Daoy (cell line): ENCODE data around the gene SMLR1. TPM values are rescaled to one million over a fixed set of nuclear protein-coding genes. Genes with fewer than 3 reads are reported as not detected.
A peak's percentile ranks its signal among the peaks of the same experiment; 100 is the strongest.
"Not testable (repeated sequence)": the region's sequence is repeated elsewhere in the genome, so short reads cannot be mapped to it uniquely, and the experiment has no call there.

ENCODE experiments used
- DNase-seq: peaks from one replicate; pipeline ENCODE4 v3.0.0-alpha.2; 2015; ENCODE audit warnings: low read depth
- total RNA-seq: library from RNA; depleted of rRNA; stranded (reverse); fragments of >200 nt; shearing (Covaris generic); gene quantifications from 2 replicates; pipeline ENCODE4 v1.2.3, GENCODE V29; 2014; rRNA removed

Gene SMLR1
- not detected in 2 replicates for total RNA-seq

DNA sequence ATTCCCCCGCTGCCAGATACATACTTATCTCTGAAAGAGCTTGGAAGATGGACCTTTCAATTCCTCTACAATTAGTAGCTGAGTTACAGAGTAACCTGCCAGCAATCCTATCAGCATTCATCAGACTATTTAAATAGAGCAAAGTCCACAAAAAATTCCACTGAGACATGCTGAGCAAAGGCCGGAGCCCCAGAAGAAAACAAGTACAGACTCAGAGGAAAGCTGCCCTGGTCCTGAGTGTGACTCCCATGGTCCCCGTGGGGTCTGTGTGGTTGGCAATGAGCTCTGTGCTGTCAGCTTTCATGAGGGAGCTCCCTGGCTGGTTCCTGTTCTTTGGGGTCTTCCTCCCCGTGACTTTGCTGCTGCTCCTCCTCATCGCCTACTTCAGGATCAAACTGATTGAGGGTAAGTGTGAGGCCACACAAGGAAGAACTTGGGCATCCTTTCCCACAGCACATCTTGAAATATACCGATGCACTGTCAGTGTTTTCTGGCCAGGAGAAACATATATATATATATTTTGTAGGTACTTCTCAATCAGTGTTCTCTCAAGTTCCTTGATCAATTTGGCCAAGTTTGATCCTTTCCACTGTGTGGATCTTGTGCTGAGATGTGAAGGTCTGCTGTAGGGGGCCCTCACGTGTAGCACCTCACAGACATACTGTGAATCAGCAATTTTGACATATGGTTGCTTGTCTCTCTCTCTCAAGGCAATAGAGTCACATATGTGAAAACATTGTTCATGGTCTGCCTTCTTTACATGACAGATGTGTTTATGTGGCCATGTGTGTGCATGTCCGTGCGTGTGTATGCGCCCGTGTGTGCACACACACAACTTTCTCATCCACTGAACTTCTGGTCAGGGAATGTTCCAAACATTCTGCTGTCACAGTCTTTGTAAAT lies at the start of gene SMLR1:
Gene SMLR1 (plus strand): TSS at position 160 of the 903 bp plus-strand sequence. CDS start 8 bp downstream, at position 168.
- no peak for DNase-seq

DNA sequence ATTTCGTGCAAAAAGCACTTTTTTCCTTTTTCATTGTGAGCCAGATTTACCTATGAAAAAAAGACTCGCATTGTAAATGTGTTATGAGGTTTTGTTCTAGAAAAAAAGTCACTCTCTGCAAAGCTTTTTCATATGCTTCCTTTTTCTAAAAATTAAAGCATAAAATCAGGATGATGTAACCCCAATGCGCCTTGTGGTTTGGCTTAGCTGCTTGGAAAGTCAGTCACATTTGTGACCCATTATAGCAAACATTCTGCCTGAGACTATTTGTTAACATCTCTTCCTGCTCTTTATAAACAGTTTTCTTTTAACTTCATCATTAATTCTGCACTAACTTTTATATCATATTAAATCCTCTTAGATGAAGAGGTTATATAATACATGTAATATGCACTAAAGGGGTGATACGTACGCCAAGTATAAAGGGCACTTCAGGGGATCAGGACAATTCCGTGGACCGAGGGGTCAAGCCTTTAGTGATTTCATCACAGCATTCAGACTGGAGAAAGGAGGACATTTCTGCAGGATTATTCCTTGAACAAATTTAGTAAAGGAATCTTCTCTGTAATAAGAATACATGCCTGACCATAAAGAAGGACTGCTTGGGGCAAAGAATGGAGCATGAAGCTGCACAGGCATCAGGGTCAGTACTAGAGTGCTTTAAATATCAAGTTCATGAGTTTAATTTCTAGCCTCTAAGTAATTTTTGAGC lies 48.1 kb upstream of the SMLR1 start:
- DNase-seq, result peak; percentile 22

DNA sequence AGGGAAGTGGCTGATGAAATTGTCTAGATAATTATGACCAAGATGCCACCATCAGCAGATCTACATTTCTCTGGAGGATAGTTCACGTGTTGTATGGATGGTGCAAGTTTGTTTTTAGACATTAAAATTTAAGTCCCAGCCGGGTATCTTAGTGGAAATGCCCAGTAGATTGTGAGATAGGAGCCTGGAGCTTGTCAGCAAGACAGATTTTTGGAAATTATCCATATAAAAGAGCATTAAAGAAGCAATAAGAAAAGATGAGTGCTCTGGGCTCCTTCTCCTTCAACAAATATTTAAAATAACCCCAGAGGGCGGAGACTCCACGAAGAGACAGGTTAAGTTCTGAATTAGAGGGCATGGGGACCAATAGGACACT lies 47.6 kb upstream of the SMLR1 start:
- DNase-seq, result no peak

DNA sequence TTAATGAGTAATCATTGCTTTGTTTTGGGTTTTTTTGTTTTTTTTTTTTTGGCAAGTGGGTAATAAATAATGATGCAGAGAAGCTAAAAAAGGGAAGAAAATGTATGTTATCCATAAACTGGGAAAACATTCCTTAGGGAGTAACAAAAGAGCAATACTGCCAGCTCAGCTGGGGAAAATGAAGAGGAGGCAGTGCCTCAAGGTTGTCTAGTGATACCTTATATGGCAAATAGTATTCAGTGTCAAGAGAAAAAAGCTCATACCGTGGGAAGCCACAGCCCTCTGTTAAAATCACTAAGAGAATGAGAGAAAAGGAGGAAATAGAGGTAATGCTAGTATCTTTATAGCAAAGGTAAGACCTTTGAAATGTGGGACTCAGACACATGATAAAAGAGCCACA lies 47.1 kb upstream of the SMLR1 start:
- no peak for DNase-seq

DNA sequence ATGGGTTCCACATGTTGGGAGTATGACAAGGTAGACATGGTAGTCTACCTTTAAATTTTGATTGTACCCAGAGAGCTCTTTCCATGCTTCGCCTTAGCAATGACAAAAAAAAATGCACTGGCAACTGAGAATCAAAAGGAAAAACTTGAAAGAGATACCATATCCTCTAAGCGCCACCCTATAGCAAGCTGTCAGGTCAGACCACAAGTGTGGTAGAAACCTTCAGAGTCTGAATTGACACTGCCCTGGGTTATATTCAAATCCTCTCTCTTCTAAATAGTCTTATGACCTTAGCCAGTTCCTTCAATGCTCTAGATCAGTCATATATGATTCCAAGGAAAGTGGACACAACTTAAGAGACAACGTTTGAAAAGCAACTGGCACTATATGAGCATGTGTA lies 45.6 kb upstream of the SMLR1 start:
- DNase-seq, result no peak

DNA sequence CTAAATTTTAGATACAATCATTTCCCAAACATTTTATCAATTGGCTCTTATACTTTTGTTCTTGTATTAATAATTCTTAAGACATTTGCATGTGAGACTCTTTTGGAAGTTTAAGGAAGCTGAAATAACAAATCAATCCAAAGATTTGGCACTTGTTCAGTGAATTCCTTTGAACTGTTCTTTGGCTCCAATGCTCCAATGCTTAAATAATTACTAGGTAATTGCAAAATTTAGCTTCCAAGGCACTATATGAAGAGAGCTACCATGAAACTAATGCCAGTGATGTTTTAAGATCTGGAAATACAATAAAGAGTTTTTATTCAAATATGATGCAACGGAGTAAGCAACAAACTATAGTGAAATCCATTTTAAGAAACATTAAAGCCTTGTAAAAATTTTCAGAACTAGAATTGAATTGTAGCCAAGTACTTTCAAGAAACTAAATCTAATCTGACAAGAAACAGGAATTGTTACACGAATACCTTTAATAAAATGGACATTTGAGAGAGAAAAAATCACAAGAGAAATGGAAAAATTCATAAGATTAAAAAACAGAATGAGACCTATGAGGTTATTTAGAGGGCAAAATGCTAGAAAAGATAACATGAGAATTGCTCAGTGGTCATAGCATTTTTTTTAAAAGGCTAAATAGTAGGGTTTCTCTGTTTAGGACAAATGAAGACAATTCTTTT lies 43.6 kb upstream of the SMLR1 start:
- no peak for DNase-seq

DNA sequence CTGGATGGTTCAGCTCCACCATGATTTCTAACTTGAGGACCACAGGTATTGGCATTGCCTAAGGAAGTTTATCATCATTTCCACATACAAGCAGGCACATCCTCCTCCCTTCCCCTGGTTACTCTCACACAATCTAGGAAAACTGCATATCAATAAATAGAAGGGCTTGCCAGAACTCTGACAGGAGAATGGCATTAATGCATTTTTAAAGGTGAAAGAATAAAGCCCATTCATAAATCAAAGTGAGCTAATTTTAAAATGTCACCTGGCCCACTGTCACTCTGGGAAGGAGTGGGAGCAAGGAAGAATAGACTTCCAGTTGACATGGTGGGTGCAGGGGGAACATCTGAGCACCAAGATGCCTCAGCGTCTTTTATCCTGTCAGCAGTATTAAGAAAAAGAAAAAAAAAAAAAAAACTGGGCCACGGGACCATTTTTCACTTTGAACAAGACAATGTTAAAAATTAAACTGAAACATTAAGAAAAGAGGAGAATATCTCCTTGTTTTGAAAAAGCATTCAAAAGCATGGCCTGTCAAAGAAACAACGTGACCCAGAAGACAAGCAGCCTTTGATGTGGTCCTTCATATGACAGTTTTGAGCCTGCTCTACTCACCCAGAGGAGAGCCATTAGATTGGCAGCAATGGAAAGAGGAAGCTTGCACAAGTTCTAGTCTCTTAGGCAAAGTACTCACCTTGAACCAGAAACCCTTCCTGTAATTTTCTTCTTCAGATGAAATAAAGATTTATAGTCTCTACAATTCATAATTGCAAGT lies 39.3 kb upstream of the SMLR1 start:
- DNase-seq, result no peak

DNA sequence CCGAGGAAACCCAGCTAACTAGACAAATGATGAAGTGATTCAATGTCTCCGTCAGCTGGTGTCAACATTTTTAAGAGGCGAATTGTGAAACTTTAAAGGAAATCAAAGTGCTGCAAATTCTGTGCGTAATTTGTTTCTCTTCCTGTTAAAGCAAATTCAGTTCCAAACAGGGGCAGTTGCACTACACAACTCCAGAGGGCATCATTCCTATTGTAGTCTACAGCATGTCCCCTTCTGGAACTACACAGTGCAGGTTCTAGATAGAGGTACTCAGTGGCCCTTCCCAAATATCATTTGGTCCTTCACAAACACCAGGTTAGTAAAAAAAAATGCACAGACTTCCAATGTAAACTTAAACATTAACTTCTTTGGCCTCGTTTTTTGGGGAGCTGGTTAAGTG lies 38.3 kb upstream of the SMLR1 start:
- no peak for DNase-seq

DNA sequence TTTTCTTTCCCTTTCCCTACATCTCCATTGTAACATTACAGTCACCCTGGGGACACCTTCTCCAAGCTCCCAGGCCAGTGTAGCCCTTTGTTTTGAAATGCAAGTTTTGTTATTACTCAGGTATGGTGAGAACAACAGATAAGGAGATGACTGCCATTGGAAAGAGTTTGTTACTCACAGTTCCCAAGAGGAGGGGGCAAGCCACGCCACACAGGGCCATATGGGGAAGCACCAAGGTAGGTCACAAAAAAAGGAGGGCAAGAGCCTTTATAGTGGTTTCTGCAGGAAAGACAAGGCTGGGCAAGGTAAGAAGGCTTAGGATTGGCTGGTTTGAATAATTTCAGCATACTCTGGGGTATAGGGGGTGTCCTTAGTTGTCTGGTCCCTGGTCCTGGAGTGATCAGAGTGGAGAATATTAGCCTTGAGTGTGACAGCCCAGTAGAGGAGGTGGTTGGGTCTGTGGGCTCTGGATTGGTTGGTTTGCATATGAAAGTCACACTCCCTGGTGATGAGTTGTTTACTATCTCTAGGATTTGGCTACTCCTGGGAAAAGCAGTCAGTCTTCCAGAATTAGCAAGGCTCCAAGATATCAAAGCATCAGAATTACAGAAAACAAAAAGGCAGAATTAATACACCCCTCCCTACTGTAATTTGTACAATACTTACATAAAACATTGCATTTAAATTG lies 33.1 kb upstream of the SMLR1 start:
- no peak for DNase-seq

DNA sequence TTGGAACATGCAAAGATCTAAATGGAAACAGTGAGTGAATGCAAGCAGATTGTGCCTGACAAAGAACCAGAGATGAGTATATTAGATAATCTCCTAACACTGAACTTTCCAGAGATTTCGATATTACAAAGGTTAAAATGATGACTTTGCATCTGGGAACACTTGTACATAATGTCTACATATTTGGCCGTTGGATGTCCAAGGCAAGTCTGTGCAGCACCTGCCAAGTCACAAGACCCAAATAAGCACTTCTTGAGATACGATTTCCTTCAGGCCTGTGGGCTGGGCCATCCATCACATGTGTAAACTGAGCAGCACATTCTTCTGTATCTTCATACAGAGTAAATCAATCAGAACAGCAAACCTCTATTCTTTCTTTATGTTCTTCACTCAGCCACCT lies 32.5 kb upstream of the SMLR1 start:
- DNase-seq, result no peak

DNA sequence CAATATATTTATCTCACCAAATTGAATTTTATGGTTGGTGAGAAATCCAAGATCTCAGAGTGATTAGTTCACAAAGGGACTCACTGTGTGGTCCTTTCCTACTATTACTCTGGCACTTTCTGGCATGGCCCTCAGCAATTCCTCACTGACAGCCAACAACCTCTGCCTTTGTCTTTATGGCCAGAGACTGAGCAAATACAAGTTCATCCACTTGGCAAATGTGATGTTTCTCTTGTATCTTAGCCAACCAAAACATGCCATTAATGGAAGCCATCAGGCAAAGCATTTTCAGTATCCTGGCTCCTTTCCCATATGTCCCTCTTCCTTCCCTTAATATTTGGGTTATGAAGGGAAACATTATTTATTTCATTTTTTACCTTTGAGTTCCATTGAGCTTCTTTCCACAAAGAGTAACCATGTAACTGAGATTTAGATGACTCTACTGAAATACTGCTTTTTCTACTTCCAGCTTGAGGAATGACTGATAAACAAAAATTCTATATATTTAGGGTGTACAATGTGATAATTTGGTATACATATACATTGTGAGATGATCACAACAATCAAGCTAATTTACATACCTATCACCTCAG lies 30.8 kb upstream of the SMLR1 start:
- DNase-seq, result peak; percentile 78

DNA sequence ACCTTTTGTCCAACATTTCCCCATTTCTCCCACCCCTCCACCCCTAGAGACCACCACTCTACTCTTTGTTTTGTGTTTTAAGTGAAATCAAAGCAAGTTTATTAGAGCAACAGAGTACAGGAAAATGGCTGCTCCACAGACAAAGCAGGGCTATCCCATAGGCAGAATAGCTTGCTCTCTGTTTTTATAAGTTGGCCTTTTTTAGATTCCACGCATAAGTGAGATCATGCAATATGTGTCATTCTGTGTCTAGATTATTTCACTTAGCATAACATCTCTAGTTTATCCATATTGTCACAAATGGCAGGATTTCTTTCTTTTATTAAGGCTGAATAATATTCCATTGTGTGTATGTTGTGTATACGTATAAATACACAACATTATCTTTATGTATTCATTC lies 30.1 kb upstream of the SMLR1 start:
- DNase-seq, result no peak

DNA sequence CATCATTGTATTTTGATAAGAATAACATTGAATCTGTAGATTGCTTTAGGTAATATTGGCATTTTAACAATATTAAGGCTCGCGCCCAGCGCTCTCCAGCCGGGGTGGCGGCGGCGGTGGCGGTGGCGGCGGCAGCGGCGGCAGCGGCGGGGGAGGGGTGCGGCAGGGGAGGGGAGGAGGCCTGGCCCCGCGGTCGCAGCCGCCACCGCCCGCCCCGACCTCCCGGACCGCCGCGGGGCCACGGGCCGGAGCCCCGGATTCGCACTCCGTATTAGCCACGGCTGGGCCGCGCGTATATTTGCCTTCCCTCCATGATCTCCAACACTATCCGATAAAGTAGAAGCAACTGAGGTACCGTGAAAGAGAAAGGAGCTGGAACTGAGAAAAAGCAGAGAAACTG lies 25.8 kb upstream of the SMLR1 start:
- DNase-seq, result not testable (repeated sequence)

DNA sequence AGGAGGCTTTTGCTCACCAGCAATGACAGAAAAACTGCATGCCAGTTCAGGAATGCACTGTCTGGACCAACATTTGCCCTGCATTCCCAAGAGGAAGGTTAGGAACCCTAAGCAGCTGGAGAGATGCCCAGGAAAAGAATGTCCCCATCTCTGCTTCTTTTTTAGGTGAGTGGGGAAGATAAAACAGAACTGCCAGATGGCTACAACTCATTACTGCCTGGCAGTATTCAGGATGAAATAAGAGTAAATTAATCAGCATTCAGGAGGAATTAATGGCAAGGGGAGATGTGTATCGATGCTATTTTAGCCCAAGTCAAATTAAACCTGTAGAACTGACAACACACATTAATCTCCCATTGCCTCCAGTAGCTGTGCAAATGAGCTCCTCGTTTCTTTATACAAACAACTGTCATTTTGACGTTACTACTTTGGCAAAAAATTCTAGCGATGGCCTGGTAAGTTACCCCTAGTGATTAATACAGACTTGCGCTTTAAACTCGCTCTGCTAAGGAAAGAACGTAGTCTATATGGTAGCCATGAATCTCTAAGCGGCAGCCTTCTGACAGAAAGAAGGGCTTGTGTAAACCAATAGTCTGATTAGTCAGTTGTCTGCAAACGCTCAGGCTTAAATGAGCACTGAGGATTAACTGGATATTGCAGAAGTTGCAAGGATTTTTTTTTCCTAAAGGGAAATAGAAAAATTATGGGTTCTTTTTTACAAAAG lies 16.7 kb upstream of the SMLR1 start:
- DNase-seq, result no peak

DNA sequence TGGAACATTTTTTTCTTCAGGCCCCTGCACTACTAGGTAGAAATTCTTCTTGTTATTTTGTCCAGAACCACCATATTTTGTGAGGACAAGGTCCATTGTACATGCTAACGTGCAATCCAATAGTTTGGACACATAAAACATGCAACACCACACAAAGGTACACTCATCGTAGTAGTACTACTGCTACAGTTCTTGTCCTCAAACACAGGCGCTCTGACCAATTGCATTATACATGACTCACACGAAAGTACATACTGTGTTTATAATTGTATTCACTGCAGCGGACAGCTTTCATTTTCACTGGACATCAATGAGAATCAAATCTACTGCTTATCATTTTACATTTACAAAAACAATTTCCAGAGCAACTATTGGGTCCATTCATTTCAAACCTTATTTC lies 15.3 kb upstream of the SMLR1 start:
- DNase-seq, result peak; percentile 41

DNA sequence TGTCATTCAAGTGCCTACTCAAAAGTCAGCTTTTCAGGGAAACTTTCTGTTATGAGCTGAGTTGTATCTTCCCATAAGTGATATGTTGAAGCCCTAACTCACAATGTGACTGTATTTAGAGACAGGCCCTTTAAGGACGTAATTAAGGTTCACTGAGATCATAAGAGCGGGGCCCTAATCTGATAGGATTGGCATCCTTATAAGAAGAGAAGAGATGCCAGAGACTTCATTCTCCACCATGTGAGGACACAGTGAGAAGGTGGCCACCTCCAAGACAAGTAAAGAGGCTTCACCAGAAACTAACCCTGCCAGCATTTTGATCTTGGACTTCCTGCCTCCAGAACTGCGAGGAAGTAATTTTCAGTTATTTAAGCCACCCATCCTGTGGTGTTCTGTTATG lies 12.7 kb upstream of the SMLR1 start:
- DNase-seq, result no peak

DNA sequence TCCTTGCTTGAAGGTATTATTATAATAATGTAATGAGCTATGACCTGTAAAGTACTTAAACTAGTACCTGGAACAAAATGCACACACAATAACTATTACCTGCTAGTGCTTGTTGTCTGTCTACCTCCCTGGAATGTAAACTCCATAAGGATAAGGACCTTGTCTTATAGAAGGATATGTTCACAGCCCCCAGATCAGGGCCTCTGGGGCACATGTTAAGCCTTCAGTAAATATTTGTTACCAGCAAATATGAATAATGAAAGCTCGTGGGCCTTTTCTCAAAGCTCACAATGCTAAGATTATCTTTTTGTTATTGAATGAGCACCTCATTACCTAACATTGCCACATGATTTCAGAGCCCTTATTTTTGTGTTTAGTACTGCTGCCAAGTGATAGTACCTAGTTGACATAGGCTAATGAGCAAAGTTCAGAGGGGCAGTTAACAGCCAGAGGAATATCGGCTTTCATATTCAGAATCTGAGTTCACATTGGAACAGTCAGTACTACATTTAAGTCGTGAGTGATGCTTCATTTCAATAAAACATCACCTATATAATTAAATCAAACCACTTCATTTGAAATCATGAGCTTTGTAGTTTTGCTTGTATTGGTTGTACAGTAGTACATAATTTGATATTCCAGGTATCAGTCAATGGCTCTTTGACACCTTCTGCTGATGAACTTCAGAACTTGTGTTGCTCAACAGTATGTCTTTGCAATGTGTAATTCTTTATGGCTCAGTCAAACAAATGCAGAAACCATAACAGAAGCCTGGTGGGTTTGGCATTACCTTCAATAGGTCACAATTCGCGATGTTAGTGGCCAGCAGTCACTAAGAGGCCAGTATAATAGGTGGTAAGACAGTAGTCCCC lies 11.8 kb upstream of the SMLR1 start:
- no peak for DNase-seq

DNA sequence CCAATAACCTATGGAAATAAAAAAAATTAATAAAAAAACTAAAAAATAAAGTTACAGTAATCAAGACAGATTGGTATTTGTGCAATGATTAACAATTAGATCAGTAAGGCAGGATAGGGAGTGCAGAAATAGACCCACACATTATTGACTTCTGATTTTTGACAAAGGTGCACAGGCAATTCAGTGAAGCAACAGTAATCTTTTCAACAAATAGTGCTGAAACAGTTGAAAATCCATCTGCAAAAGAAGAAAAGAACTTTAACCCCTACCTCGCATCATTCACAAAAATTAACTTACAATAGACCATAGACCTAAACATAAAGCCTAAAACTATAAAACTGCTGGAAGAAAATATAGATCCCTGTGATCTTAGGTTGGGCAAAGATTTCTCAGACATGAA lies 4.5 kb upstream of the SMLR1 start:
- DNase-seq, result no peak
